Measurements from ENCODE around the gene PRCD.

Gene PRCD

GRCh38 chr17:76539631-76540271 is at the start of gene PRCD:
Gene PRCD, plus strand, starts transcription at chr17:76540044. Its CDS starts 98 bp downstream, at chr17:76540142.
- no peak for FAIRE-seq

- no peak for FAIRE-seq
These were observed 49.6 kb upstream of the PRCD start for GRCh38 chr17:76490112-76490710.

- no peak for FAIRE-seq
These were observed 48.3 kb upstream of the PRCD start for GRCh38 chr17:76491271-76492122.

- no peak for FAIRE-seq
These were observed 47.5 kb upstream of the PRCD start for GRCh38 chr17:76492123-76492988.

- FAIRE-seq: no peak
These were observed 46.8 kb upstream of the PRCD start for GRCh38 chr17:76492989-76493501.

GRCh38 chr17:76493505-76494167 is 46.2 kb upstream of the PRCD start:
- no peak for FAIRE-seq

GRCh38 chr17:76495663-76496400 is 44.0 kb upstream of the PRCD start:
- no peak for FAIRE-seq

- FAIRE-seq: no peak
These were observed 43.4 kb upstream of the PRCD start for GRCh38 chr17:76496464-76496863.

GRCh38 chr17:76497699-76497978 is 42.2 kb upstream of the PRCD start:
- FAIRE-seq: no peak

- FAIRE-seq: no peak
These were observed 41.6 kb upstream of the PRCD start for GRCh38 chr17:76497979-76498875.

- no peak for FAIRE-seq
These were observed 41.0 kb upstream of the PRCD start for GRCh38 chr17:76498876-76499251.

- no peak for FAIRE-seq
These were observed 40.6 kb upstream of the PRCD start for GRCh38 chr17:76499267-76499667.

- no peak for FAIRE-seq
These were observed 39.6 kb upstream of the PRCD start for GRCh38 chr17:76500074-76500746.

GRCh38 chr17:76500747-76501017 is 39.2 kb upstream of the PRCD start:
- FAIRE-seq: no peak

GRCh38 chr17:76501018-76501826 is 38.6 kb upstream of the PRCD start, which contains the start of gene RHBDF2:
Gene RHBDF2, minus strand, starts transcription at chr17:76501423. Its CDS starts 19,899 bp downstream, at chr17:76481524.
- FAIRE-seq: no peak

GRCh38 chr17:76501827-76502307 is 38.0 kb upstream of the PRCD start:
- FAIRE-seq: no peak

- FAIRE-seq: no peak
These were observed 37.3 kb upstream of the PRCD start for GRCh38 chr17:76502341-76503211.

- FAIRE-seq: no peak
These were observed 35.7 kb upstream of the PRCD start for GRCh38 chr17:76504117-76504516.
